IMR-90 (cell line): ENCODE results near the gene CDKAL1. TPM values are rescaled to one million over a fixed set of nuclear protein-coding genes. Genes with fewer than 3 reads are reported as not detected.

Source experiments
- ATAC-seq: fragments of 200-7000 bp; cut with Tn5 transposase; 2 replicates; pipeline ENCODE4 v1.9.1; 2020; ENCODE audit warnings: low read depth, mild to moderate bottlenecking, moderate library complexity
- BruUV-seq: library from RNA; stranded (reverse); fragments of 400-500 nt; replicated peaks from 2 replicates; lab custom pipeline; 2021; lab: Mats Ljungman, UMichigan
- CTCF ChIA-PET: fragments of 300-600 bp; formaldehyde crosslinking; extraction: SDS; loops from one replicate; lab custom pipeline; 2021; ENCODE audit warnings: antibody characterized with exemption; lab: Yijun Ruan, JAX
- POLR2A ChIA-PET: fragments of 300-600 bp; sonication (Branson Sonifier 250); formaldehyde crosslinking; loops from one replicate; lab custom pipeline; 2022; ENCODE audit warnings: antibody characterized with exemption; ENCODE audit not compliant: unreplicated experiment; lab: Charles Lee
- DNase-seq: peaks from one replicate; pipeline ENCODE4 v3.0.0; 2013
- H2AFZ ChIP-seq: replicated peaks from 2 replicates; pipeline ENCODE3; 2013; ENCODE audit warnings: low read length, mild to moderate bottlenecking; ENCODE audit not compliant: poor library complexity
- H2AK5ac ChIP-seq: 2 replicates; pipeline ENCODE4 v1.6.1; 2013; ENCODE audit warnings: low read depth, low read length, inconsistent platforms
- H2AK9ac ChIP-seq: replicated peaks from 2 replicates; pipeline ENCODE3; 2013; ENCODE audit warnings: mild to moderate bottlenecking, low read depth, low read length, moderate library complexity; ENCODE audit not compliant: poor library complexity
- H2BK120ac ChIP-seq: 2 replicates; pipeline ENCODE4 v1.6.1; 2013; ENCODE audit warnings: low read depth, low read length, inconsistent platforms
- H2BK15ac ChIP-seq: 3 replicates; pipeline ENCODE4 v1.6.1; 2013; ENCODE audit warnings: low read depth, low read length, inconsistent platforms
- H2BK20ac ChIP-seq: 2 replicates; pipeline ENCODE4 v1.6.1; 2013; ENCODE audit warnings: low read depth, mild to moderate bottlenecking, inconsistent platforms, low read length, moderate library complexity
- H2BK5ac ChIP-seq: 2 replicates; pipeline ENCODE4 v1.6.1; 2013; ENCODE audit warnings: mild to moderate bottlenecking, low read depth, low read length, inconsistent platforms; ENCODE audit not compliant: poor library complexity, severe bottlenecking
- H3K14ac ChIP-seq: replicated peaks from 2 replicates; pipeline ENCODE4 v1.6.1; 2013; ENCODE audit warnings: low read depth, low read length, inconsistent platforms
- H3K18ac ChIP-seq: 2 replicates; pipeline ENCODE4 v1.6.1; 2013; ENCODE audit warnings: low read depth, low read length, control low read depth
- H3K23ac ChIP-seq: 2 replicates; pipeline ENCODE4 v1.6.1; 2013; ENCODE audit warnings: low read depth, low read length, inconsistent platforms
- H3K27ac ChIP-seq: 2 replicates; pipeline ENCODE4 v1.5.1; 2013; ENCODE audit warnings: mild to moderate bottlenecking, control low read depth, low read length; ENCODE audit not compliant: insufficient read depth
- H3K27me3 ChIP-seq: 2 replicates; pipeline ENCODE4 v1.6.1; 2013; ENCODE audit warnings: low read length; ENCODE audit not compliant: control insufficient read depth, insufficient read depth
- H3K36me3 ChIP-seq: 2 replicates; pipeline ENCODE4 v1.6.1; 2013; ENCODE audit warnings: low read length, mixed read lengths; ENCODE audit not compliant: control insufficient read depth, insufficient read depth
- H3K4ac ChIP-seq: 2 replicates; pipeline ENCODE4 v1.6.1; 2013; ENCODE audit warnings: low read depth, low read length, inconsistent platforms
- H3K4me1 ChIP-seq: 2 replicates; pipeline ENCODE4 v1.6.1; 2013; ENCODE audit warnings: low read length, mixed read lengths; ENCODE audit not compliant: control insufficient read depth, insufficient read depth
- H3K4me2 ChIP-seq: 2 replicates; pipeline ENCODE4 v1.6.1; 2013; ENCODE audit warnings: low read depth, mild to moderate bottlenecking, control low read depth, low read length, moderate library complexity
- H3K4me3 ChIP-seq: 2 replicates; pipeline ENCODE4 v1.5.1; 2013; ENCODE audit warnings: low read depth, mild to moderate bottlenecking, control low read depth, low read length, moderate library complexity; ENCODE audit not compliant: insufficient read depth
- H3K56ac ChIP-seq: 2 replicates; pipeline ENCODE4 v1.6.1; 2013; ENCODE audit warnings: low read length, inconsistent platforms; ENCODE audit not compliant: insufficient read depth; ENCODE audit errors: extremely low read depth
- H3K79me1 ChIP-seq, 2 experiments: 2 replicates each; pipeline ENCODE4 v1.6.1; 2013; ENCODE audit warnings: low read length in 2 of 2, inconsistent platforms in 1 of 2, low read depth in 1 of 2
- H3K9ac ChIP-seq: 2 replicates; pipeline ENCODE4 v1.6.1; 2013; ENCODE audit warnings: low read depth, low read length, control low read depth
- H3K9me1 ChIP-seq: 2 replicates; pipeline ENCODE4 v1.6.1; 2013; ENCODE audit warnings: low read length, inconsistent platforms; ENCODE audit not compliant: insufficient read depth
- H3K9me3 ChIP-seq: 2 replicates; pipeline ENCODE4 v1.6.1; 2013; ENCODE audit warnings: low read length; ENCODE audit not compliant: control insufficient read depth, insufficient read depth
- H4K20me1 ChIP-seq: 2 replicates; pipeline ENCODE4 v1.6.1; 2013; ENCODE audit warnings: low read length, inconsistent platforms; ENCODE audit not compliant: insufficient read depth
- H4K5ac ChIP-seq: 2 replicates; pipeline ENCODE4 v1.6.1; 2013; ENCODE audit warnings: mild to moderate bottlenecking, low read depth, low read length, control low read depth
- H4K8ac ChIP-seq, 2 experiments: 2 replicates each; pipeline ENCODE4 v1.6.1; 2013; ENCODE audit warnings: low read depth in 2 of 2, low read length in 2 of 2, control low read depth in 1 of 2, inconsistent platforms in 1 of 2
- H4K91ac ChIP-seq: 2 replicates; pipeline ENCODE4 v1.6.1; 2013; ENCODE audit warnings: low read depth, low read length, inconsistent platforms; ENCODE audit not compliant: insufficient read depth
- FOS ChIP-seq: fragments of 150-350 bp; IDR thresholded peaks from 2 replicates; pipeline ENCODE4 v1.6.1; 2016; ENCODE audit warnings: low read depth, low read length
- WGBS, 2 experiments: methylation state at CpG; one replicate each; pipeline versions ENCODE4 v1.1.5 to v1.1.7; 2013; ENCODE audit warnings: missing lambda C conversion rate in 2 of 2; ENCODE audit not compliant: insufficient read length in 1 of 2; ENCODE audit errors: extremely low coverage in 2 of 2; 5-methylcytosine and 5-hydroxymethylcytosine counted together
- dilution Hi-C: fragments of 300-500 bp; cut with HindIII; formaldehyde crosslinking; loops from one replicate; pipeline ENCODE4 v1.14.3; 2018; ENCODE audit warnings: low sequenced_read_pairs; ENCODE audit not compliant: unreplicated experiment
- in situ Hi-C: fragments of 300-500 bp; cut with MboI; formaldehyde crosslinking; loops from 3 replicates; pipeline ENCODE4 v1.14.3; 2019; ENCODE audit warnings: low sequenced_read_pairs, inconsistent platforms, mixed read lengths
- intact Hi-C: fragments of 100-400 bp; cut with micrococcal nuclease; formaldehyde crosslinking; loops from 2 replicates; pipeline ENCODE4 v1.10.0; 2022
- polyA plus RNA-seq, 3 experiments: library from polyadenylated mRNA; depleted of rRNA; stranded (reverse); fragments of >200 nt; gene quantifications; 2 replicates each; pipeline ENCODE4 v1.2.3, GENCODE V29; 2012; ENCODE audit warnings: low replicate concordance in 1 of 3
- total RNA-seq: library from RNA; depleted of rRNA; stranded (reverse); fragments of >200 nt; gene quantifications from 2 replicates; pipeline ENCODE4 v1.2.3, GENCODE V29; 2012
- TF ChIP-seq, protein P1 (sequence below): fragments of 150-350 bp; IDR thresholded peaks from 2 replicates; pipeline ENCODE4 v1.6.1; 2016; ENCODE audit warnings: low read depth, mild to moderate bottlenecking, low read length, moderate library complexity, borderline replicate concordance

The CDKAL1 gene
- total and polyA plus RNA-seq, 2 of the 4 experiments (the other 2 are of a cell fraction), result 3.7 to 13.1 TPM

DNA sequence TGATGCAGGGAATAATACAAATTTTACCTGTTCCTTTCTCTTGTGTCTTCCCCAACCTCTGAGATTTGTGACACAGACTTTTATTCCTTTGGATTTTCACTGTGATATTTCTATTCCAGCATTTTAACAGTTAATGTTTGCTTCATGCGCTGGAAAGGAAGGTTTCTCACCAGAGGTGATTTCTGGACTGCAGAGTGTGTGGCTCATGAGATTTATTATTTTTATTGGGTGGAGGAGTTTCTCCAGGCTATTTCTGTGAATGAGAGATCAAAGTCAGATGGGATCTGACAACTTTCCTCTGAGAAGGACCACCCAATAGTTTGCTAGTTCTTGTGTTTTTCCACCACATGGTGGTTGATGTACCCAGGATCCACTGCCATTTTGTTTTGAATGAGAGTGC is 377.5 kb downstream of the CDKAL1 start:
- Histone ChIP-seq H3K4me2 (no peak overlapping the region), H3K14ac (no peak overlapping the region), H2AK9ac (no peak overlapping the region), H2AK5ac (no peak overlapping the region), H4K91ac (no peak overlapping the region), H3K79me1 (no peaks in the 10 kb centered on the region), H2BK5ac (no peak overlapping the region), H2AFZ (no peak overlapping the region), H3K18ac (no peak overlapping the region), H3K23ac (no peak overlapping the region), H3K4me3 (no peak overlapping the region), H3K27me3 (no peaks in the 10 kb centered on the region), H4K20me1 (no peaks in the 10 kb centered on the region), H4K8ac (no peak overlapping the region), H4K5ac (no peak overlapping the region), H3K9me3 (no peaks in the 10 kb centered on the region), H2BK120ac (no peak overlapping the region), H3K9ac (no peak overlapping the region), H3K4ac (no peak overlapping the region), H3K27ac (no peak overlapping the region), H3K56ac (no peak overlapping the region), H2BK20ac (no peak overlapping the region), H3K4me1 (peaks cover 4% of the 10 kb centered on the region), H2BK15ac (no peak overlapping the region), H3K9me1 (no peaks in the 10 kb centered on the region), H3K36me3 (no peaks in the 10 kb centered on the region)
- ChIA-PET POLR2A (no interaction called here), CTCF (no interaction called here)
- intact Hi-C loops (loop anchor here (5.0 kb wide), 1 partner anchor 516 kb away; no protein-coding TSS in a partner anchor), dilution Hi-C loops (no loop called here), in situ Hi-C loops (no loop called here)
- no CpG with 5 or more reads among the region's 1 CpG for WGBS, 2 experiments
- TF ChIP-seq FOS, result no peak
- TF ChIP-seq, protein P1, sequence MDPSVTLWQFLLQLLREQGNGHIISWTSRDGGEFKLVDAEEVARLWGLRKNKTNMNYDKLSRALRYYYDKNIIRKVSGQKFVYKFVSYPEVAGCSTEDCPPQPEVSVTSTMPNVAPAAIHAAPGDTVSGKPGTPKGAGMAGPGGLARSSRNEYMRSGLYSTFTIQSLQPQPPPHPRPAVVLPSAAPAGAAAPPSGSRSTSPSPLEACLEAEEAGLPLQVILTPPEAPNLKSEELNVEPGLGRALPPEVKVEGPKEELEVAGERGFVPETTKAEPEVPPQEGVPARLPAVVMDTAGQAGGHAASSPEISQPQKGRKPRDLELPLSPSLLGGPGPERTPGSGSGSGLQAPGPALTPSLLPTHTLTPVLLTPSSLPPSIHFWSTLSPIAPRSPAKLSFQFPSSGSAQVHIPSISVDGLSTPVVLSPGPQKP, result no peak
- DNase-seq (no peak), ATAC-seq (no peak)
- BruUV-seq, result no TSS peak
